Epithelial cell of esophagus (primary cell): ENCODE results near the gene PIGZ.

ENCODE experiments used
- DNase-seq: peaks from one replicate; pipeline ENCODE4 v3.0.0; 2010; ENCODE audit warnings: low read depth
- H3K4me3 ChIP-seq: 2 replicates; pipeline ENCODE4 v1.5.1; 2011; ENCODE audit warnings: mild to moderate bottlenecking, low read length, control low read depth
- CTCF ChIP-seq: IDR thresholded peaks from 2 replicates; pipeline ENCODE4 v1.5.1; 2011; ENCODE audit warnings: low read depth, mild to moderate bottlenecking, low read length, control low read depth, inconsistent platforms; ENCODE audit not compliant: insufficient read depth; ENCODE audit errors: missing control alignments

The PIGZ gene

GRCh38 chr3:197011780-197012539 lies 43.3 kb upstream of the PIGZ start:
- no peak for TF ChIP-seq CTCF
- DNase-seq = no peak
- no peak overlapping the region for H3K4me3 ChIP-seq

- no peak overlapping the region for H3K4me3 ChIP-seq
- no peak for TF ChIP-seq CTCF
- DNase-seq = no peak
Observed at GRCh38 chr3:197010556-197011351, 42.1 kb upstream of the PIGZ start.

- no peak overlapping the region for H3K4me3 ChIP-seq
- no peak for DNase-seq
- TF ChIP-seq CTCF = no peak
Observed at GRCh38 chr3:197009532-197010019, 40.9 kb upstream of the PIGZ start.

GRCh38 chr3:197008436-197009209 lies 40.0 kb upstream of the PIGZ start:
- TF ChIP-seq CTCF = no peak
- no peak overlapping the region for H3K4me3 ChIP-seq
- no peak for DNase-seq

- H3K4me3 ChIP-seq = no peak overlapping the region
- no peak for DNase-seq
- TF ChIP-seq CTCF = no peak
Observed at GRCh38 chr3:197007953-197008352, 39.3 kb upstream of the PIGZ start.

- DNase-seq = peak; percentile 25
- no peak overlapping the region for H3K4me3 ChIP-seq
- no peak for TF ChIP-seq CTCF
Observed at GRCh38 chr3:197007296-197007940, 38.8 kb upstream of the PIGZ start.
